ENCODE data around the gene APBA2.
"Not testable (repeated sequence)": the region's sequence is repeated elsewhere in the genome, so short reads cannot be mapped to it uniquely, and the experiment has no call there.

APBA2 gene

GRCh38 chr15:29045161-29045560 is 159.4 kb downstream of the APBA2 start:
- not testable (repeated sequence) for DNase-seq

- no peak for DNase-seq
These were observed 159.9 kb downstream of the APBA2 start for GRCh38 chr15:29045717-29046116.

GRCh38 chr15:29046281-29046810 is 160.6 kb downstream of the APBA2 start:
- no peak for DNase-seq

GRCh38 chr15:29046977-29047376 is 161.2 kb downstream of the APBA2 start:
- DNase-seq: no peak

- DNase-seq: no peak
These were observed 162.2 kb downstream of the APBA2 start for GRCh38 chr15:29048011-29048410.

- DNase-seq: no peak
These were observed 165.1 kb downstream of the APBA2 start for GRCh38 chr15:29050870-29051269.

GRCh38 chr15:29051422-29051821 is 165.6 kb downstream of the APBA2 start:
- DNase-seq: no peak

- no peak for DNase-seq
These were observed 167.2 kb downstream of the APBA2 start for GRCh38 chr15:29053006-29053405.

GRCh38 chr15:29053661-29054131 is 167.9 kb downstream of the APBA2 start:
- no peak for DNase-seq

- DNase-seq: no peak
These were observed 168.6 kb downstream of the APBA2 start for GRCh38 chr15:29054171-29055045.

GRCh38 chr15:29055876-29056275 is 170.1 kb downstream of the APBA2 start:
- no peak for DNase-seq

GRCh38 chr15:29056839-29057450 is 171.2 kb downstream of the APBA2 start:
- no peak for DNase-seq

- no peak for DNase-seq
These were observed 172.1 kb downstream of the APBA2 start for GRCh38 chr15:29057856-29058255.

- DNase-seq: no peak
These were observed 173.2 kb downstream of the APBA2 start for GRCh38 chr15:29058903-29059539.

GRCh38 chr15:29059871-29060640 is 174.3 kb downstream of the APBA2 start:
- no peak for DNase-seq

GRCh38 chr15:29061746-29062145 is 176.0 kb downstream of the APBA2 start:
- DNase-seq: no peak

GRCh38 chr15:29062179-29062591 is 176.4 kb downstream of the APBA2 start:
- DNase-seq: no peak

GRCh38 chr15:29062626-29063025 is 176.9 kb downstream of the APBA2 start:
- DNase-seq: no peak

- no peak for DNase-seq
These were observed 177.9 kb downstream of the APBA2 start for GRCh38 chr15:29063646-29064045.

GRCh38 chr15:29064290-29064689 is 178.5 kb downstream of the APBA2 start:
- DNase-seq: no peak

GRCh38 chr15:29064731-29065130 is 179.0 kb downstream of the APBA2 start:
- DNase-seq: no peak

- no peak for DNase-seq
These were observed 179.8 kb downstream of the APBA2 start for GRCh38 chr15:29065571-29065970.

- DNase-seq: no peak
These were observed 180.5 kb downstream of the APBA2 start for GRCh38 chr15:29066310-29066709.
